HepG2 (cell line): ENCODE measurements around the gene ASXL1. TPM values are rescaled to one million over a fixed set of nuclear protein-coding genes. Genes with fewer than 3 reads are reported as not detected.

ENCODE experiments used
- FOXA1 ChIP-seq, 2 experiments: fragments of 450-650 bp in 1 of 2; sonication (generic) in 1 of 2; formaldehyde crosslinking in 1 of 2; IDR thresholded peaks; 2 replicates each; pipeline versions ENCODE4 v1.4.0 to v1.6.1; 2016 to 2020; ENCODE audit warnings: missing genetic modification reagents in 1 of 2
- HOXA5 ChIP-seq: sonication (generic); formaldehyde crosslinking; IDR thresholded peaks from 2 replicates; pipeline ENCODE4 v1.4.0; 2020; ENCODE audit warnings: missing genetic modification reagents
- JARID2 ChIP-seq: sonication (generic); formaldehyde crosslinking; IDR thresholded peaks from 2 replicates; pipeline ENCODE4 v1.8.1; 2023; ENCODE audit warnings: missing genetic modification reagents, inconsistent platforms; ENCODE audit not compliant: insufficient replicate concordance
- KLF13 ChIP-seq: sonication (generic); formaldehyde crosslinking; IDR thresholded peaks from 2 replicates; pipeline ENCODE4 v1.4.0; 2020; ENCODE audit warnings: mild to moderate bottlenecking, missing genetic modification reagents
- MAX ChIP-seq: IDR thresholded peaks from 2 replicates; pipeline ENCODE4 v1.6.1; 2012; ENCODE audit warnings: inconsistent platforms
- PHF5A ChIP-seq: IDR thresholded peaks from one replicate; pipeline ENCODE4 v1.6.1; 2018; ENCODE audit warnings: low read depth, missing genetic modification reagents; ENCODE audit not compliant: unreplicated experiment
- PREB ChIP-seq: sonication (generic); formaldehyde crosslinking; IDR thresholded peaks from 2 replicates; pipeline ENCODE4 v1.4.0; 2020; ENCODE audit warnings: missing genetic modification reagents
- RCOR2 ChIP-seq: IDR thresholded peaks from 2 replicates; pipeline ENCODE4 v1.6.1; 2016; ENCODE audit warnings: missing biosample characterization, missing genetic modification reagents
- REST ChIP-seq, 2 experiments: IDR thresholded peaks; 2 replicates each; pipeline ENCODE4 v1.6.1; 2011 to 2012; ENCODE audit warnings: low read length in 2 of 2, borderline replicate concordance in 1 of 2, low read depth in 1 of 2, mild to moderate bottlenecking in 1 of 2, moderate library complexity in 1 of 2
- SMARCC2 ChIP-seq: fragments of 450-650 bp; IDR thresholded peaks from 2 replicates; pipeline ENCODE4 v1.6.1; 2017; ENCODE audit warnings: antibody characterized with exemption, mild to moderate bottlenecking
- YEATS2 ChIP-seq: sonication (generic); formaldehyde crosslinking; IDR thresholded peaks from 2 replicates; pipeline ENCODE4 v1.4.0; 2020; ENCODE audit warnings: missing genetic modification reagents, borderline replicate concordance
- ZBTB44 ChIP-seq: sonication (generic); formaldehyde crosslinking; IDR thresholded peaks from 2 replicates; pipeline ENCODE4 v1.4.0; 2020; ENCODE audit warnings: missing genetic modification reagents
- ZEB1 ChIP-seq: IDR thresholded peaks from 2 replicates; pipeline ENCODE4 v1.6.1; 2012; ENCODE audit warnings: mild to moderate bottlenecking, low read depth, inconsistent platforms; ENCODE audit not compliant: insufficient replicate concordance
- ZNF543 ChIP-seq: sonication (generic); formaldehyde crosslinking; IDR thresholded peaks from 2 replicates; pipeline ENCODE4 v1.4.0; 2020; ENCODE audit warnings: mild to moderate bottlenecking, missing genetic modification reagents
- ZNF546 ChIP-seq: sonication (generic); formaldehyde crosslinking; conservative IDR thresholded peaks from 2 replicates; pipeline ENCODE4 v1.8.1; 2023; ENCODE audit warnings: mild to moderate bottlenecking, missing genetic modification reagents
- ZNF770 ChIP-seq: sonication (generic); formaldehyde crosslinking; IDR thresholded peaks from 2 replicates; pipeline ENCODE4 v1.5.0; 2020; ENCODE audit warnings: mild to moderate bottlenecking, missing genetic modification reagents
- ZNF781 ChIP-seq: sonication (generic); formaldehyde crosslinking; IDR thresholded peaks from 2 replicates; pipeline ENCODE4 v1.5.1; 2020; ENCODE audit warnings: borderline replicate concordance, mild to moderate bottlenecking, missing genetic modification reagents; ENCODE audit errors: not compliant biosample characterization
- ZNF83 ChIP-seq: sonication (generic); formaldehyde crosslinking; IDR thresholded peaks from 2 replicates; pipeline ENCODE4 v1.4.0; 2020; ENCODE audit warnings: missing genetic modification reagents, mild to moderate bottlenecking, borderline replicate concordance
- polyA plus RNA-seq, 8 experiments: library from polyadenylated mRNA; depleted of rRNA in 3 of 8; stranded (reverse) in 7 of 8; unstranded in 1 of 8; fragments of >200 nt; fragmentation: Illumina TruSeq in 4 of 8; extraction: Trizol in 4 of 8; gene quantifications; 2 replicates each; pipeline versions ENCODE4 v1.2.1 to v1.2.3, GENCODE V29; 2011 to 2016; ENCODE audit warnings: low read depth in 4 of 8, missing spikeins in 1 of 8, mixed read lengths in 1 of 8; ENCODE audit not compliant: insufficient read depth in 1 of 8
- total RNA-seq, 5 experiments: library from RNA; depleted of rRNA; stranded (reverse); fragments of >200 nt; fragmentation: Illumina TruSeq; extraction: Trizol; gene quantifications; 2 replicates each; pipeline ENCODE4 v1.2.3, GENCODE V29; 2016; ENCODE audit warnings: low read depth in 1 of 5

The ASXL1 gene
- total and polyA plus RNA-seq, 2 of the 13 experiments (the other 11 are each of a cell fraction or from before 2014, with no cell fraction given), result 62.1 to 74.8 TPM

GRCh38 chr20:32474967-32475811 lies 117.1 kb downstream of the ASXL1 start (continued):
- TF ChIP-seq ZNF83 (CRISPR knock-in tag), result 0 out of 2 replicates have a peak, but pooled peaks have one; percentile 22
- TF ChIP-seq SMARCC2, result no peak
- TF ChIP-seq ZNF546, result no peak; the same call in 1 of the 2 replicates
- peak; percentile 79 for TF ChIP-seq ZEB1
- TF ChIP-seq PHF5A, result peak; percentile 17
- TF ChIP-seq HOXA5 (CRISPR knock-in tag), result peak; percentile 69; the same call in 1 of the 2 replicates
- TF ChIP-seq RCOR2 (CRISPR knock-in tag), result peak; percentile 74
- 0 out of 2 replicates have a peak, but pooled peaks have one; percentile 5 for TF ChIP-seq ZBTB44 (CRISPR knock-in tag)
- peak; percentile 86 for TF ChIP-seq JARID2 (CRISPR knock-in tag)
- peak; percentile 54; the same call in 1 of the 2 replicates for TF ChIP-seq ZNF770 (CRISPR knock-in tag)
- no peak for TF ChIP-seq PREB (CRISPR knock-in tag)
- peak; percentile 59 for TF ChIP-seq ZNF781
- no peak for TF ChIP-seq FOXA1 (IDR thresholded peaks at IDR 0.05)
- peak; percentile 88 for TF ChIP-seq FOXA1 (CRISPR knock-in tag; IDR thresholded peaks at IDR 0.05)
- TF ChIP-seq ZNF543 (CRISPR knock-in tag), result peak; percentile 97
- TF ChIP-seq REST (IDR thresholded peaks at IDR 0.05; ENCODE audit: borderline replicate concordance in 1 of 2, low read depth in 1 of 2, low read length in 2 of 2), result no peak
- peak; percentile 80 for TF ChIP-seq MAX
- TF ChIP-seq YEATS2 (CRISPR knock-in tag), result peak; percentile 87; the same call in 1 of the 2 replicates
- TF ChIP-seq KLF13 (CRISPR knock-in tag), result no peak; the same call in 1 of the 2 replicates
